Neuron (in vitro differentiated cells): Measurements from ENCODE around the gene STOML1.

Experiments
- H2AFZ ChIP-seq: one replicate; pipeline ENCODE4 v1.6.1; 2013; ENCODE audit warnings: low read depth, mild to moderate bottlenecking, inconsistent platforms, low read length, moderate library complexity
- H3K27me3 ChIP-seq: one replicate; pipeline ENCODE4 v1.6.1; 2013; ENCODE audit warnings: low read length; ENCODE audit not compliant: insufficient read depth
- H3K36me3 ChIP-seq: one replicate; pipeline ENCODE4 v1.6.1; 2013; ENCODE audit warnings: low read length; ENCODE audit not compliant: insufficient read depth
- H3K4me1 ChIP-seq: one replicate; pipeline ENCODE4 v1.6.1; 2013; ENCODE audit warnings: low read length; ENCODE audit not compliant: insufficient read depth
- H3K4me3 ChIP-seq: 2 replicates; pipeline ENCODE4 v1.5.1; 2013; ENCODE audit warnings: mild to moderate bottlenecking, low read length, moderate library complexity
- H3K9me3 ChIP-seq: one replicate; pipeline ENCODE4 v1.6.1; 2013; ENCODE audit warnings: low read length

The STOML1 gene

GRCh38 chr15:73989001-73989798 is 2.9 kb downstream of the STOML1 start:
- Histone ChIP-seq H3K4me3 (no peak overlapping the region), H3K27me3 (no peaks in the 10 kb centered on the region), H3K36me3 (peaks cover 10% of the 10 kb centered on the region), H2AFZ (no peak overlapping the region), H3K4me1 (peaks cover 16% of the 10 kb centered on the region), H3K9me3 (no peaks in the 10 kb centered on the region)

- Histone ChIP-seq H3K36me3 (peaks cover 17% of the 10 kb centered on the region), H3K4me1 (peaks cover 9% of the 10 kb centered on the region), H3K9me3 (no peaks in the 10 kb centered on the region), H3K27me3 (no peaks in the 10 kb centered on the region), H3K4me3 (no peak overlapping the region), H2AFZ (no peak overlapping the region)
Observed at GRCh38 chr15:73988445-73988969, 3.6 kb downstream of the STOML1 start.

- Histone ChIP-seq H3K36me3 (peaks cover 19% of the 10 kb centered on the region), H3K9me3 (no peaks in the 10 kb centered on the region), H3K27me3 (no peaks in the 10 kb centered on the region), H3K4me3 (no peak overlapping the region), H2AFZ (no peak overlapping the region), H3K4me1 (peaks cover 5% of the 10 kb centered on the region)
Observed at GRCh38 chr15:73987681-73988444, 4.2 kb downstream of the STOML1 start.

DNA sequence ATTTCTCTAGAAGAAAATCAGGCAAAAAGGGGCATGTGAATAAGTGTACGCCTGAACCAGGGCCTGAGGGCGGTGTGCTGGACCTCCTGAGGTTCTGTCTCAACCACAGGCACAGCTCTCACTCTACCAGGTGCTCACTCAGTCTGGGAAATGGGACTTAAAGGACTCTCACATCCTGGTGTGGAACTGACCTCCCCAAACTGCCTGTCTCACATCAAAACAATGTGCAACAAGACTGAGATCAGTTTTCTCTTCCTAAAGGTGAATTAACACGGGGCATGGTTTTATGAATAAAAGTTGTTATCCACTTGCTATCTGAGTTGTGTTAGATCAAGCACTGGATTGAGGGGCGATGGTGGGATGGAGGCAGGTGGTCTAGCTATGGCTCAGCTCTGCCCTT is 4.8 kb downstream of the STOML1 start:
- Histone ChIP-seq H3K4me1 (peaks cover 11% of the 10 kb centered on the region), H3K4me3 (no peak overlapping the region)

GRCh38 chr15:73986776-73987056 is 5.4 kb downstream of the STOML1 start:
- H3K36me3 ChIP-seq: peaks cover 19% of the 10 kb centered on the region
- peaks cover 11% of the 10 kb centered on the region for H3K4me1 ChIP-seq
- H3K9me3 ChIP-seq: no peaks in the 10 kb centered on the region
- no peak overlapping the region for H2AFZ ChIP-seq
- H3K27me3 ChIP-seq: no peaks in the 10 kb centered on the region
- no peak overlapping the region for H3K4me3 ChIP-seq

More for the DNA sequence above, 4.8 kb downstream of the STOML1 start:
- peaks cover 19% of the 10 kb centered on the region for H3K36me3 ChIP-seq
- H3K27me3 ChIP-seq: no peaks in the 10 kb centered on the region
- H2AFZ ChIP-seq: no peak overlapping the region
- no peaks in the 10 kb centered on the region for H3K9me3 ChIP-seq

DNA sequence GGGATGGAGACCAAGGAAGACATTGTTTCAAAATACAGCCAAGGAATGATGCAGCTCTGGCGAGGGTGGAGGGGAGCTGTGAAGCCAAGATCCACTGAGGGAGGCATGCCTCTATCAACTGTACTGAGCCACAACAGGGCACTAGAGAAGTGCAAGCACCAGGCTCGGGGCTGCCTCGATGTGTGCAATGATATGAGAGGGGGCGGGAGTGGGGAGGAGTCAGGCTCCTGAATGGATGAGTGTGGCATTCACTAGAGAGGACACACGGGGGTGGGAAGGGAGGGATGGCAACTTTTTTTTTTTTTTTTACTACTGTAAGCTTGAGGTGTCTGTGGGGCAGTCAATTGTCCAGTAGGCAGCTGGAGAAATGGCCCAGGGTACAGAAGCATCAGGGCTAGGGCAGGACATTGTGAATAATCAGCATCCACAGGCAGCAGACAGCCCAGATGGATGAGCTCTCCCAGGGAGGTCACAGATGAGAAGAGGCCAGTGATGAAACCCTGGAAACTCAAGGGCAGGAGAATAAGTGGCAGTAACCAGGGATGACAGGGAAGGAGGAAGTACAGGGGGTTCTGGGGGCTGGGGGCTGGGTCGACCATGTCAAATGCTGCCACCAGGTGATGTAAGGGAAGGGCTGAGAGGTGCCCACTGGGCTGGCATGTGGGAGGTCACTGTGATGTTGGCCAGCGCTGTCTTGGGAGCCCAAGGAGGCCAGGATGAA is 5.9 kb downstream of the STOML1 start:
- H3K36me3 ChIP-seq: peaks cover 19% of the 10 kb centered on the region
- H3K27me3 ChIP-seq: no peaks in the 10 kb centered on the region
- H3K4me1 ChIP-seq: peaks cover 7% of the 10 kb centered on the region
- no peaks in the 10 kb centered on the region for H3K9me3 ChIP-seq
- no peak overlapping the region for H2AFZ ChIP-seq
- H3K4me3 ChIP-seq: no peak overlapping the region

DNA sequence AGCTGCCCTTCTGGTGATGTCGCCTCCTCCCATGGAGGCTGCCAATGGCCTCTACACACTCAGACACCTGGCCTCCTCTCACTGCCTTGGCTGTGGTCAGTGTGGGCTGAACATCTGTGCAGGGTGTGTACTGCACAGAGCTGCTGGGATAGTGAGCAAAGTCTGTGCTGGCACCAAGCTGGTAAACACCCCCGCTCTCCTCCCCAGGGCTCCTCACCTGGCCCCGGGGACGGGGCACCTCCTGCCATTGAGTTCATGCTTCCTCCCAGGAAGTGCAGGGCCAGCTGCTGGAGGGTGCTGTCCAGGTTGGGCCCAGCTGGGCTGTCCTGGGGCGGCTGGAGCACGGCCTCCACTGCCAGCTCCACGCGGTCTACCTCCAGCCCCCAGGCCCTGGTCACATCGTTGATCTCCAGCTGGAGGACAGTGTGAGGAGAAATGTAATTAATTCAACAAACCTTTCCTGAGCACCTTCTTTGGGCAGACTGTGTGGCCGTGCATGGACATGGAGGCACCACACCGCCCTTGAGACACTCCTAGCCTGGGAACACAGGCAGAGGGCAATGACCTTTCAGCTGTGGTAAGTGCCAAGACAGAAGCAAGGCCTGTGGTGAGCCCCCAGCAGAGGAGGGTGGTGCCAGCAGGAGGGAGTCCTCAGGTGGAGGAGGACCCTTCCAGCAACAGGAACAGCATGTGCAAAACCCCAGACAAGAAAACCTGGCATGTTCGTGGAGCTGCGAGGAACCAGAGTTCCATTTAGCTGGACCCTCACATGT is 6.8 kb downstream of the STOML1 start:
- no peaks in the 10 kb centered on the region for H3K27me3 ChIP-seq
- peaks cover 6% of the 10 kb centered on the region for H3K4me1 ChIP-seq
- peaks cover 19% of the 10 kb centered on the region for H3K36me3 ChIP-seq
- no peaks in the 10 kb centered on the region for H3K9me3 ChIP-seq
- no peak overlapping the region for H2AFZ ChIP-seq
- H3K4me3 ChIP-seq: no peak overlapping the region

GRCh38 chr15:73984208-73984979 is 7.7 kb downstream of the STOML1 start:
- Histone ChIP-seq H3K9me3 (no peaks in the 10 kb centered on the region), H3K4me1 (peaks cover 6% of the 10 kb centered on the region), H3K4me3 (no peak overlapping the region), H2AFZ (no peak overlapping the region), H3K27me3 (no peaks in the 10 kb centered on the region), H3K36me3 (peaks cover 19% of the 10 kb centered on the region)

DNA sequence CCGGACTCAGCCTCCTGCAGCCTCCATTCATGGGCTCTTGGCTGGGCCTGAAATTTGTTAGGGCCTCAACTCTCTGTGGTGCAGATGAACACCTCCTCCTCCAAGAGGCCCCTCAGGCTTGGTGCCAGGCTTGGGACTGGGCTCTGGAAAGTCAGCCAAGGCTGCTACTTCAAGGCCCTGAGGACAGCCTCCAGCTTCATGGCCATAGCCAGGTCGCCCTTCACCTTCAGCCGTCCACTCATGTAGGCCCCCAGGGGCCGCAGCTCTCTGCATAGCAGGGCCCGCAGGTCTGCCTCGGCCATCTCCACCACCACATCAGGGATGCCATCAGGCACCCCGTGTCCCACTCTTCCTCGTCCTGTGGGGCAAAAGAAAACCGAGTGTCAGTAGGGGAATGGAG is 8.3 kb downstream of the STOML1 start:
- Histone ChIP-seq H3K27me3 (no peaks in the 10 kb centered on the region), H3K36me3 (peaks cover 17% of the 10 kb centered on the region), H3K4me3 (no peak overlapping the region), H3K9me3 (no peaks in the 10 kb centered on the region), H2AFZ (no peak overlapping the region), H3K4me1 (peaks cover 6% of the 10 kb centered on the region)

DNA sequence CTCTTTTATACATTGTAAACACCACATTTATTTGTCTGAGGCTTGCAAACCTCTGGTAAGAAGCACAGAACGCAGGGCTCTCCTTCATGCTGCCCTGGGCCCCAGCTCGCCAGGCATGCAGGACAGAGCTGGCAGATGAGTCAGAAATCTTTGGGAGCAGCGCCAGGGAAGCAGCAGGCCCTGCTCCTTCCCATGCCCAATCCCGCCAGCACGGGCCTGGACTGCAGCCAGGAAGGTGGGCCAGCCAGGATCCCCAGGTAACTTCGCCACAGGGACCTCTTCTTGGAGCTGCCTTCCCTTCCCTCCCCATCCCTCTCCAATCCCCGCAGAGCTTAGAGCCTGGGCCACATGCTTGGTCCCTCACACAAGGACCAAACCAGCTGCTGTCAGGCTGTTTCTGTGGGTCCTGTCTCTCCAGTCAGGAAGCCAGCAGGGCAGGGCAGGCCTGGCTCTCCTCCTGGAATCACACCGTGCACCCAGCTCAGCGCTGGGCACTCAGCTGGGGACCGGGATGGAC is 8.8 kb downstream of the STOML1 start:
- Histone ChIP-seq H3K9me3 (no peaks in the 10 kb centered on the region), H3K4me3 (no peak overlapping the region), H3K27me3 (no peaks in the 10 kb centered on the region), H3K36me3 (peaks cover 17% of the 10 kb centered on the region), H2AFZ (no peak overlapping the region), H3K4me1 (peaks cover 6% of the 10 kb centered on the region)

DNA sequence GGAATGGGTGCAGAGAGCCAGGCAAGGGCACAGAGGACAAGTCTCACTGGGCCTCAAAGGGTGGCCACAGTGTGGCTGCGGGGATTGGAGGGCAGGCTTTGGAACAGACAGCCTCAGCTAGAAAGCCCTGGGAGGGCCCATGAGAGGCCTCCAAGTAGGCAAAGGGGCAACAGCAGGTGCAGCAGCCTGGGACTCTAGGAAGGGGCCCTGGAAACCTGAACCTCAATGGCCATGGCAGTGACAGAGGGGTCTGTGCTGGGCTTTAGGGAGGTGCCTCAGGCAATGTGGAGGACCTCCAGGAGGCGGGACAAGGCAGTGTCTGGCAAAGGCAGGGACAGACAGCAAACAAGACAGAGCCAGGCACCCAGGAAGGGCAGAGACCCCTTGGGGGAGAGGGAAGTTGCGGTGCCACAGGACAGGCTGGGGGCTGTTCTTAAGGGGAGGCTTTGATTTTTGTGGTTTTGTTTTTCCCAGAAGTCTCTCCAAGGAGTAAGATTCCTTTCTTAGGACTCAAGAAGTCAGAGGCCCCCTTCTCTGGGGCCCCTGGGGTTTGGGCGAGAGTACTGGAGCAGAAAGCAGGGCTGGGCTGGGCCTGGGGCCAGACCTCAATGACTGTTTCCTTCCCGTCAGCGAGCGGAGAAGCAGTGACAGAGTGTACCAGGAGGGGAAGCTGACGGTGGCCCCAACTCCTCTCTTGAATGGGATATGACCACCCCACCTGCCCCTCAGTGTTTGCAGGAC is 9.7 kb downstream of the STOML1 start:
- Histone ChIP-seq H3K4me1 (peaks cover 6% of the 10 kb centered on the region), H2AFZ (no peak overlapping the region), H3K4me3 (no peak overlapping the region), H3K36me3 (peaks cover 17% of the 10 kb centered on the region), H3K9me3 (no peaks in the 10 kb centered on the region), H3K27me3 (no peaks in the 10 kb centered on the region)
